Ovary (tissue), 10 donors: ENCODE results near the gene ACRV1. TPM values are rescaled to one million over a fixed set of nuclear protein-coding genes. Genes with fewer than 3 reads are reported as not detected.
"Not testable (repeated sequence)": the region's sequence is repeated elsewhere in the genome, so short reads cannot be mapped to it uniquely, and the experiment has no call there.

ENCODE experiments used
- DNase-seq, 5 donors: peaks; one replicate each; pipeline ENCODE4 v3.0.0-alpha.2; 2019 to 2020
- H3K27ac ChIP-seq, 2 donors: fragments of 200-600 bp; one replicate each; pipeline versions ENCODE4 v1.5.1 to v1.8.0; 2019 to 2022
- H3K27me3 ChIP-seq: fragments of 200-600 bp; one replicate; pipeline ENCODE4 v1.8.0; 2022
- H3K36me3 ChIP-seq: fragments of 200-600 bp; sonication (generic); one replicate; pipeline ENCODE4 v1.5.1; 2019
- H3K4me1 ChIP-seq: one replicate; pipeline ENCODE4 v1.8.1; 2013; ENCODE audit warnings: mild to moderate bottlenecking, moderate library complexity; ENCODE audit not compliant: insufficient read depth
- H3K4me3 ChIP-seq: fragments of 200-600 bp; sonication (generic); one replicate; pipeline ENCODE4 v1.5.1; 2017
- H3K9me3 ChIP-seq, 2 donors: fragments of 200-600 bp in 1 of 2; sonication (generic) in 1 of 2; one replicate each; pipeline versions ENCODE4 v1.5.1 to v1.8.1; 2013 to 2019; ENCODE audit warnings: mild to moderate bottlenecking in 1 of 2, moderate library complexity in 1 of 2
- EP300 ChIP-seq: sonication (generic); formaldehyde crosslinking; IDR thresholded peaks from one replicate; pipeline ENCODE4 v1.6.1; 2017; ENCODE audit warnings: antibody characterized with exemption
- POLR2A ChIP-seq: fragments of 450-650 bp; IDR thresholded peaks from one replicate; pipeline ENCODE4 v1.6.1; 2017; ENCODE audit warnings: antibody characterized with exemption, mild to moderate bottlenecking, moderate library complexity
- WGBS, 3 donors: extraction: QIAGEN DNeasy Blood & Tissue Kit in 1 of 3; methylation state at CpG; one replicate each; pipeline versions ENCODE4 v1.1.5 to v1.1.7; 2013 to 2017; 5-methylcytosine and 5-hydroxymethylcytosine counted together
- intact Hi-C, 4 donors: fragments of 100-400 bp; cut with DNase I; formaldehyde crosslinking; loops; one replicate each; pipeline versions ENCODE4 v1.11.0 to v1.15.1; 2022 to 2023
- long read RNA-seq, 3 donors: library from polyadenylated mRNA in 2 of 3; unstranded in 2 of 3; transcript quantifications; one replicate each; pipeline ENCODE4 v2.0.0 and lab custom pipeline, GENCODE V29; 2021 to 2026
- polyA plus RNA-seq, 2 donors: library from polyadenylated mRNA; stranded (reverse); fragments of 200-250 nt in 1 of 2; fragments of 350-450 nt in 1 of 2; fragmentation: Illumina TruSeq in 1 of 2; extraction: RNeasy Lipid Tissue Mini Kit (QIAGEN cat#74804) in 1 of 2; gene quantifications; one replicate each; pipeline ENCODE4 v1.2.3, GENCODE V29; 2013 to 2014
- total RNA-seq, 7 donors: library from RNA; depleted of rRNA in 2 of 7; stranded (reverse); fragments of >200 nt in 2 of 7; fragmentation: NEBNext Ultra II Directional in 3 of 7; extraction: Animal tissue kit (Norgen Biotek cat#: 25700) in 3 of 7; gene quantifications; one replicate each; pipeline versions ENCODE4 v1.1.0 to v1.2.4, GENCODE V29; 2016 to 2023
- TF ChIP-seq, protein P1 (sequence below), 3 donors: fragments of 450-650 bp in 2 of 3; fragments of 200-600 bp in 1 of 3; IDR thresholded peaks; one replicate each; pipeline versions ENCODE4 v1.5.1 to v1.8.0; 2016 to 2022; ENCODE audit warnings: antibody characterized with exemption in 3 of 3, mild to moderate bottlenecking in 1 of 3
- donor health status: DM: no; HTN: no; CAD: no; lungs with moderate emphysema.
- donor health status: DM: no; HTN: no; CAD: no.
- donor health status: Bipolar disorder and iron deficiency.
- donor health status: DM: yes; HTN: yes; CAD: no.
- donor health status: DM: no; HTN: no; CAD: no.
- donor health status: DM: yes; HTN: yes; CAD: no.

The ACRV1 gene
- total RNA-seq = not detected
- polyA plus RNA-seq = not detected
- long read RNA-seq, donor 1 = 0 reads
- long read RNA-seq, donor 2 = 0 reads
- long read RNA-seq, donor 3 = 0 reads

DNA sequence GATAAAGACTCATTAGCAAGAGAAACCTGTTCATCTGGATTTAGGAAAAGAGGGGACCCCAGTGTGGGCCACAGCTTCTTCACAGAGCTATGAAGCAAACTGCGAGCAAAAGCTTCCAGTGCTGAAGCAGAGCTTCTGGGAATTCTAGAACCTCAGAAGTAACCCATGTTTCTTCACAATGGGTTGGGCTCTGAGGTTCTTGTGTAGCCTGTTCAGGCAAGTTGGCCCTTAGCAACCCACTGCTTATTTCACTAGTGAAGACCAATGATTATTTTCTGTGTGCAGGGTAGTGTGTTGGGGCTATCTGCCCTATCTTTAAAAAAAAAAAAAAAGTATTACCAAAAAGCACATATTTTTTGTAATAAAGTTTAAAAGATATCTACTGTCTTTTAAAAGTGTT, at the start of gene ACRV1:
Gene ACRV1 (minus strand): TSS at position 101 of the 400 bp plus-strand sequence. CDS start 67 bp downstream, at position 34.
- no peaks in the 10 kb centered on the region for H3K9me3 ChIP-seq
- intact Hi-C loops = no loop called here
- H3K27ac ChIP-seq = no peak within 1 kb of the TSS
- 95 to 100% (median 97%) methylated on average over 1 of the region's 1 CpG for WGBS, 3 donors
- no peak within 1 kb of the TSS for H3K4me3 ChIP-seq
- TF ChIP-seq POLR2A (no peak), EP300 (no peak)
- TF ChIP-seq, protein P1, sequence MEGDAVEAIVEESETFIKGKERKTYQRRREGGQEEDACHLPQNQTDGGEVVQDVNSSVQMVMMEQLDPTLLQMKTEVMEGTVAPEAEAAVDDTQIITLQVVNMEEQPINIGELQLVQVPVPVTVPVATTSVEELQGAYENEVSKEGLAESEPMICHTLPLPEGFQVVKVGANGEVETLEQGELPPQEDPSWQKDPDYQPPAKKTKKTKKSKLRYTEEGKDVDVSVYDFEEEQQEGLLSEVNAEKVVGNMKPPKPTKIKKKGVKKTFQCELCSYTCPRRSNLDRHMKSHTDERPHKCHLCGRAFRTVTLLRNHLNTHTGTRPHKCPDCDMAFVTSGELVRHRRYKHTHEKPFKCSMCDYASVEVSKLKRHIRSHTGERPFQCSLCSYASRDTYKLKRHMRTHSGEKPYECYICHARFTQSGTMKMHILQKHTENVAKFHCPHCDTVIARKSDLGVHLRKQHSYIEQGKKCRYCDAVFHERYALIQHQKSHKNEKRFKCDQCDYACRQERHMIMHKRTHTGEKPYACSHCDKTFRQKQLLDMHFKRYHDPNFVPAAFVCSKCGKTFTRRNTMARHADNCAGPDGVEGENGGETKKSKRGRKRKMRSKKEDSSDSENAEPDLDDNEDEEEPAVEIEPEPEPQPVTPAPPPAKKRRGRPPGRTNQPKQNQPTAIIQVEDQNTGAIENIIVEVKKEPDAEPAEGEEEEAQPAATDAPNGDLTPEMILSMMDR (IDR thresholded peaks at IDR 0.05) = no peak
- peaks cover 1% of the 10 kb centered on the region for H3K4me1 ChIP-seq
- DNase-seq = no peak
- H3K27me3 ChIP-seq = no peaks in the 10 kb centered on the region
- no peaks in the 10 kb centered on the region for H3K36me3 ChIP-seq

GRCh38 chr11:125728969-125729368, 48.3 kb upstream of the ACRV1 start:
- no peak for DNase-seq
- Histone ChIP-seq H3K9me3 (no peaks in the 10 kb centered on the region), H3K36me3 (no peaks in the 10 kb centered on the region), H3K27ac (no peak overlapping the region), H3K4me3 (no peak overlapping the region), H3K27me3 (no peaks in the 10 kb centered on the region), H3K4me1 (no peaks in the 10 kb centered on the region)
- TF ChIP-seq EP300 = no peak
- TF ChIP-seq, protein P1 (IDR thresholded peaks at IDR 0.05) = no peak
- TF ChIP-seq POLR2A = no peak
- intact Hi-C loops = no loop called here
- 65 to 70% (median 67%) methylated on average over 3 of the region's 3 CpGs for WGBS, 3 donors

DNA sequence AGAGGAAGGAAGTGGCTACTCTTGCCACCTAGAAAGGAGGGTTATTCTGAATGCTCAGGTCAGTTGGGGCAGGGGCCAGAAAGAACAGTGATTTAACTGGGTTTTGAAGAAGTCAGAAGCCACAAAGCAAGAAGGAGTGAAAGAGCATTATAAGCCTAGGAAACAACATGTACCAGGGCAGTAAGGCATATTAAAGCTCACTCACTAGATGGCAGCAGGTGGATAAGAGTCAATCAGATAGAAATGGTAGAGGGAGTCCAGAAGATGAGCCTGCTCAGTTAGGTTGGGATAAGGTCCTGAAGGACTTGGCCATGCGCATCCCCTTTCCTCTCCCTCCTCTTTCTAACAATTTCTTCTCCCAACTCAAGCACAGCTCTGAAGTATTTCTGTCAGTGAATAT, 43.5 kb upstream of the ACRV1 start:
- intact Hi-C loops = no loop called here
- Histone ChIP-seq H3K9me3 (no peaks in the 10 kb centered on the region), H3K4me1 (no peaks in the 10 kb centered on the region), H3K36me3 (no peaks in the 10 kb centered on the region), H3K27ac (no peak overlapping the region), H3K27me3 (no peaks in the 10 kb centered on the region), H3K4me3 (no peak overlapping the region)
- TF ChIP-seq POLR2A (no peak), EP300 (no peak)
- TF ChIP-seq, protein P1 (IDR thresholded peaks at IDR 0.05) = no peak
- no peak for DNase-seq
- WGBS, 3 donors = 90 to 100% (median 91%) methylated on average over 1 of the region's 1 CpG

DNA sequence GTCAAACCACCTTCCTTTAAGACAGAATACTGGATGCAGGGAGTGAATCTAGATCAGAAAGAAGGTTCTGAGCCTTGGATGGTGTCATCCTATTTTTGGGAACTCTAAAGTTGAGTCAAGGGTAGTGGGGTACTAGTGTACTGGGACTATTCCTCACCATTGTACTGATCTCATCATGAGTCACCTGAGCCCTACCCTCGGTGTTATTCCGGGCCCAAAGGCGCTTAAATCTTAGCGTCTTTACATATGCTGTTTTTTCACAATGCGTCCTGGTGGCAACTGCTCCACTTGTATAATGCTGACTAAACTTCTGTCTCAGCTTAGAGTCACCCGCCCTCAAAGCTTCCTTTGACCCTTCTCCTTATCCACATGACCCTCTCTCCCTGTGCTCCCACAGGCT, 40.1 kb upstream of the ACRV1 start:
- no peak overlapping the region for H3K4me3 ChIP-seq
- H3K4me1 ChIP-seq = no peaks in the 10 kb centered on the region
- H3K36me3 ChIP-seq = no peaks in the 10 kb centered on the region
- no peaks in the 10 kb centered on the region for H3K9me3 ChIP-seq
- H3K27me3 ChIP-seq = no peaks in the 10 kb centered on the region
- TF ChIP-seq EP300 = no peak
- TF ChIP-seq, protein P1 (IDR thresholded peaks at IDR 0.05) = no peak
- TF ChIP-seq POLR2A = no peak
- intact Hi-C loops = no loop called here
- H3K27ac ChIP-seq = no peak overlapping the region
- WGBS, 3 donors = 82 to 89% (median 87%) methylated on average over 6 of the region's 6 CpGs
- DNase-seq = no peak

DNA sequence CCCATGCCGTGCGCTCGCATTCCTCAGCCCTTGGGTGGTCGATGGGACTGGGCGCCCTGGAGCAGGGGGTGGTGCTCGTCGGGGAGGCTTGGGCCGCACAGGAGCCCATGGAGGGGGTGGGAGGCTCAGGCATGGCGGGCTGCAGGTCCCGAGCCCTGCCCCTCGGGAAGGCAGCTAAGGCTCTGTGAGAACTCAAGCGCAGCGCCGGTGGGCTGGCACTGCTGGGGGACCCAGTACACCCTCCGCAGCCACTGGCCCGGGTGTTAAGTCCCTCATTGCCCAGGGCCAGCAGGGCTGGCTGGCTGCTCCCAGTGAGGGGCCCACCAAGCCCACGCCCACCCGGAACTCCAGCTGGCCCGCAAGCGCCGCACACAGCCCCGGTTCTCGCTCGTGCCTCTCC, 24.0 kb upstream of the ACRV1 start:
- intact Hi-C loops, H3K4me1 ChIP-seq, H3K27ac ChIP-seq, H3K36me3 ChIP-seq, DNase-seq, H3K4me3 ChIP-seq, H3K9me3 ChIP-seq, H3K27me3 ChIP-seq: not testable (repeated sequence)
- WGBS, 3 donors = 91 to 96% (median 91%) methylated on average over 24 of the region's 24 CpGs
